Measurements from ENCODE around the gene FNDC3A.

FNDC3A gene

GRCh38 chr13:49134305-49134704, 158.6 kb downstream of the FNDC3A start:
- TF ChIP-seq YY1 (IDR thresholded peaks at IDR 0.05; ENCODE audit: low read depth): no peak
- no peak for TF ChIP-seq CREB1 (IDR thresholded peaks at IDR 0.05; ENCODE audit: low read depth)
- TF ChIP-seq RAD21 (IDR thresholded peaks at IDR 0.05; ENCODE audit: low read depth): no peak
- TF ChIP-seq TEAD4 (IDR thresholded peaks at IDR 0.05): no peak
- no peak for TF ChIP-seq ZBTB7A (IDR thresholded peaks at IDR 0.05; ENCODE audit: low read depth)
- TF ChIP-seq EGR1 (IDR thresholded peaks at IDR 0.05): no peak
- TF ChIP-seq REST (IDR thresholded peaks at IDR 0.05; ENCODE audit: low read depth): no peak
- no peak for TF ChIP-seq EP300 (IDR thresholded peaks at IDR 0.05; ENCODE audit: borderline replicate concordance)
- TF ChIP-seq USF1 (IDR thresholded peaks at IDR 0.05): no peak
- TF ChIP-seq NFIC (IDR thresholded peaks at IDR 0.05): no peak
- no peak for TF ChIP-seq CEBPB (IDR thresholded peaks at IDR 0.05)
- TF ChIP-seq FOXM1 (IDR thresholded peaks at IDR 0.05; ENCODE audit: borderline replicate concordance, low read depth): no peak
- no peak for TF ChIP-seq TAF1 (IDR thresholded peaks at IDR 0.05; ENCODE audit: low read depth)
- TF ChIP-seq MAX (IDR thresholded peaks at IDR 0.05): no peak
- TF ChIP-seq TCF12 (IDR thresholded peaks at IDR 0.05; ENCODE audit: low read depth): no peak

GRCh38 chr13:49140910-49141611, 165.3 kb downstream of the FNDC3A start:
- TF ChIP-seq EP300 (IDR thresholded peaks at IDR 0.05; ENCODE audit: borderline replicate concordance) (no peak), FOXM1 (IDR thresholded peaks at IDR 0.05; ENCODE audit: borderline replicate concordance, low read depth) (no peak), TCF12 (IDR thresholded peaks at IDR 0.05; ENCODE audit: low read depth) (no peak), CEBPB (IDR thresholded peaks at IDR 0.05) (no peak), REST (IDR thresholded peaks at IDR 0.05; ENCODE audit: low read depth) (no peak), RAD21 (IDR thresholded peaks at IDR 0.05; ENCODE audit: low read depth) (no peak), NFIC (IDR thresholded peaks at IDR 0.05) (no peak), MAX (IDR thresholded peaks at IDR 0.05) (no peak), YY1 (IDR thresholded peaks at IDR 0.05; ENCODE audit: low read depth) (no peak), CREB1 (IDR thresholded peaks at IDR 0.05; ENCODE audit: low read depth) (no peak), TAF1 (IDR thresholded peaks at IDR 0.05; ENCODE audit: low read depth) (no peak), USF1 (IDR thresholded peaks at IDR 0.05) (no peak)

GRCh38 chr13:49146950-49147355, 171.2 kb downstream of the FNDC3A start:
- TF ChIP-seq RAD21 (IDR thresholded peaks at IDR 0.05; ENCODE audit: low read depth): no peak
- no peak for TF ChIP-seq CREB1 (IDR thresholded peaks at IDR 0.05; ENCODE audit: low read depth)
- TF ChIP-seq TCF12 (IDR thresholded peaks at IDR 0.05; ENCODE audit: low read depth): no peak
- TF ChIP-seq EGR1 (IDR thresholded peaks at IDR 0.05): no peak

DNA sequence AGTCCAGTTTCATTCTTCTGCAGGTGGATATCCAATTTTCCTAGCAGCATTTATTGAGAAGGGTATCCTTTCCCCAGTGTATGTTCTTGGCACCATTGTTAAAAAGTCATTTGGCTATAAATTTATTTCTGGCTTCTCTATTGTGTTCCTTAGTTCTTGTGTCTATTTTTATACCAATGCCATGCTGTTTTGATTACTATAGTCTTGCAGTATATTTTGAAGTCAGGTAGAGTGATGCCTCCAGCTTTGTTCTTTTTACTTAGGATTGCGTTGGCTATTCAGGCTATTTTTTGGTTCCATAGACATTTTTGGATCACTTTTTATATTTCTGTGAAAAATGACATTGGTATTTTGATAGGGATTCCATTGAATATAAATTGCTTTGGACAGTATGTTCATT, 172.7 kb downstream of the FNDC3A start:
- TF ChIP-seq TCF12 (IDR thresholded peaks at IDR 0.05; ENCODE audit: low read depth): no peak
- TF ChIP-seq EP300 (IDR thresholded peaks at IDR 0.05; ENCODE audit: borderline replicate concordance): no peak
- TF ChIP-seq YY1 (IDR thresholded peaks at IDR 0.05; ENCODE audit: low read depth): no peak
- no peak for TF ChIP-seq FOXM1 (IDR thresholded peaks at IDR 0.05; ENCODE audit: borderline replicate concordance, low read depth)
- no peak for TF ChIP-seq REST (IDR thresholded peaks at IDR 0.05; ENCODE audit: low read depth)
- no peak for TF ChIP-seq MAX (IDR thresholded peaks at IDR 0.05)
- TF ChIP-seq CEBPB (IDR thresholded peaks at IDR 0.05): no peak
- TF ChIP-seq TAF1 (IDR thresholded peaks at IDR 0.05; ENCODE audit: low read depth): no peak
- TF ChIP-seq ZBTB7A (IDR thresholded peaks at IDR 0.05; ENCODE audit: low read depth): no peak
- TF ChIP-seq TEAD4 (IDR thresholded peaks at IDR 0.05): no peak
